DMS53 treated with DMSO at 0.1 percent for 48 hours (cell line): ENCODE results near the gene SBF2.
"Not testable (repeated sequence)": the region's sequence is repeated elsewhere in the genome, so short reads cannot be mapped to it uniquely, and the experiment has no call there.

ENCODE experiments used
- DNase-seq: peaks from one replicate; lab custom pipeline; 2025; ENCODE audit not compliant: unreplicated experiment; lab: John Stamatoyannopoulos, UW

Gene SBF2

GRCh38 chr11:10268746-10269488 is 25.1 kb downstream of the SBF2 start:
- no peak for DNase-seq

- no peak for DNase-seq
Observed at GRCh38 chr11:10267821-10268220, 26.2 kb downstream of the SBF2 start.

- no peak for DNase-seq
Observed at GRCh38 chr11:10265936-10266335, 28.1 kb downstream of the SBF2 start.

- not testable (repeated sequence) for DNase-seq
Observed at GRCh38 chr11:10264716-10265115, 29.3 kb downstream of the SBF2 start.

- no peak for DNase-seq
Observed at GRCh38 chr11:10263929-10264328, 30.1 kb downstream of the SBF2 start.

- DNase-seq: no peak
Observed at GRCh38 chr11:10261821-10262220, 32.2 kb downstream of the SBF2 start.

GRCh38 chr11:10257478-10257877 is 36.5 kb downstream of the SBF2 start:
- DNase-seq: peak; percentile 55

GRCh38 chr11:10255388-10256125 is 38.5 kb downstream of the SBF2 start:
- peak; percentile 7 for DNase-seq

- not testable (repeated sequence) for DNase-seq
Observed at GRCh38 chr11:10249448-10250131, 44.4 kb downstream of the SBF2 start.

GRCh38 chr11:10247011-10247410 is 47.0 kb downstream of the SBF2 start:
- DNase-seq: no peak

GRCh38 chr11:10243896-10244575 is 50.0 kb downstream of the SBF2 start:
- no peak for DNase-seq

GRCh38 chr11:10236840-10237239 is 57.2 kb downstream of the SBF2 start:
- no peak for DNase-seq

GRCh38 chr11:10233581-10233980 is 60.4 kb downstream of the SBF2 start:
- DNase-seq: no peak

GRCh38 chr11:10232756-10233155 is 61.3 kb downstream of the SBF2 start:
- no peak for DNase-seq

GRCh38 chr11:10231803-10232202 is 62.2 kb downstream of the SBF2 start:
- DNase-seq: not testable (repeated sequence)

GRCh38 chr11:10225553-10225952 is 68.5 kb downstream of the SBF2 start:
- DNase-seq: no peak

GRCh38 chr11:10222399-10222798 is 71.6 kb downstream of the SBF2 start:
- DNase-seq: no peak

GRCh38 chr11:10221342-10221741 is 72.7 kb downstream of the SBF2 start:
- DNase-seq: no peak

- DNase-seq: no peak
Observed at GRCh38 chr11:10211470-10211869, 82.5 kb downstream of the SBF2 start.

GRCh38 chr11:10209326-10209725 is 84.7 kb downstream of the SBF2 start:
- DNase-seq: no peak

- DNase-seq: peak; percentile 49
Observed at GRCh38 chr11:10208131-10208575, 85.9 kb downstream of the SBF2 start.
